ENCODE data around the gene WNT16.

The WNT16 gene

DNA sequence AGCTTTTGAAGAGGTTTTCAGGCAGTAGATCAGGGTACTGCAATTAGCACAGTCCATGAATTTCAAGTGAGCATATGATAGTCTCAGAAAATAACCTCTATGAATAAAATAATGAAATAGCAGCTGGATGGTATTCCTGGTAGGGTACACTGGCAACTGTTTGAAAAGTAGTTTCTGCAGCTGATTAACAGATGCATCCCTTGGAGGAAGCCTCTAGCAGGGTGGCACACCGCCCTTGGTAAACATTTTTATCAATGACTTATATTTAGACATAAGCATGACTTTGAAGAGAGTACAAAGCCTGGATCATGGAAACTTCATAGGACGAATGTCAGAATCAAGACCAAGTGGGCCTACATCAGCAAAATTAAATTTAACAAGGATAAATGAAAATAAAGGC, 26.8 kb downstream of the WNT16 start:
- H3K4me1 ChIP-seq (ENCODE audit: insufficient read depth, low read length, poor library complexity, severe bottlenecking): peaks cover 8% of the 10 kb centered on the region
- no peak overlapping the region for H3K9ac ChIP-seq (ENCODE audit: low read depth, low read length, poor library complexity, severe bottlenecking)
- peaks cover 26% of the 10 kb centered on the region for H3K36me3 ChIP-seq (ENCODE audit: insufficient read depth, low read length)
- H3K27me3 ChIP-seq (ENCODE audit: insufficient read depth, low read length, poor library complexity, severe bottlenecking): no peaks in the 10 kb centered on the region
- TF ChIP-seq EZH2phosphoT487 (IDR thresholded peaks at IDR 0.05; ENCODE audit: borderline replicate concordance): no peak
- TF ChIP-seq, protein P1, sequence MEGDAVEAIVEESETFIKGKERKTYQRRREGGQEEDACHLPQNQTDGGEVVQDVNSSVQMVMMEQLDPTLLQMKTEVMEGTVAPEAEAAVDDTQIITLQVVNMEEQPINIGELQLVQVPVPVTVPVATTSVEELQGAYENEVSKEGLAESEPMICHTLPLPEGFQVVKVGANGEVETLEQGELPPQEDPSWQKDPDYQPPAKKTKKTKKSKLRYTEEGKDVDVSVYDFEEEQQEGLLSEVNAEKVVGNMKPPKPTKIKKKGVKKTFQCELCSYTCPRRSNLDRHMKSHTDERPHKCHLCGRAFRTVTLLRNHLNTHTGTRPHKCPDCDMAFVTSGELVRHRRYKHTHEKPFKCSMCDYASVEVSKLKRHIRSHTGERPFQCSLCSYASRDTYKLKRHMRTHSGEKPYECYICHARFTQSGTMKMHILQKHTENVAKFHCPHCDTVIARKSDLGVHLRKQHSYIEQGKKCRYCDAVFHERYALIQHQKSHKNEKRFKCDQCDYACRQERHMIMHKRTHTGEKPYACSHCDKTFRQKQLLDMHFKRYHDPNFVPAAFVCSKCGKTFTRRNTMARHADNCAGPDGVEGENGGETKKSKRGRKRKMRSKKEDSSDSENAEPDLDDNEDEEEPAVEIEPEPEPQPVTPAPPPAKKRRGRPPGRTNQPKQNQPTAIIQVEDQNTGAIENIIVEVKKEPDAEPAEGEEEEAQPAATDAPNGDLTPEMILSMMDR (conservative IDR thresholded peaks at IDR 0.05; ENCODE audit: low read length): no peak
- no peaks in the 10 kb centered on the region for H3K9me2 ChIP-seq (replicated peaks; ENCODE audit: low read depth, low read length)
- H3K4me2 ChIP-seq (ENCODE audit: low read depth, low read length, poor library complexity, severe bottlenecking): no peak overlapping the region
- no peaks in the 10 kb centered on the region for H3F3A ChIP-seq (ENCODE audit: low read depth)
- no peaks in the 10 kb centered on the region for H3K79me2 ChIP-seq (ENCODE audit: insufficient read depth, low read length)
- H3K9me3 ChIP-seq (ENCODE audit: insufficient read depth, low read depth, low read length): no peaks in the 10 kb centered on the region
- H4K20me1 ChIP-seq (ENCODE audit: insufficient read depth, low read length, poor library complexity, severe bottlenecking): no peaks in the 10 kb centered on the region
- H3K4me3 ChIP-seq (ENCODE audit: low read length, poor library complexity, severe bottlenecking): no peak overlapping the region
- no peak overlapping the region for H2AFZ ChIP-seq (ENCODE audit: low read length)

DNA sequence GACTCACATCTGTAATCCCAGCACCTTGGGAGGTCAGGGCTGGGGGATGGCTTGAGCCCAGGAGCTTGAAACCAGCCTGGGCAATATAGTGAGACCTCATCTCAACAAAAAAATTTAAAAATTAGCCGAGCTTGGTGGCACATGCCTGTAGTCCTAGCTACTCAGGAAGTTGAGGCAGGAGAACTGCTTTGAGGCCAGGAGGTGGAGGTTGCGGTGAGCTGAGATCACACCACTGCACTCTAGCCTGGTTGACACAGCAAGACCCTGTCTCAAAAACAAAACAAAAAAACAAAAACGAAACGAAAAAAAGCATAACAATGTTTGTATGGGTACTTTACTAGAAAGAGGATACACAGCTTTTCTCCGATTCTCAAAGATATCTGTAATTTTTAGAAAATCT, 31.8 kb downstream of the WNT16 start:
- no peaks in the 10 kb centered on the region for H3K4me1 ChIP-seq (ENCODE audit: insufficient read depth, low read length, poor library complexity, severe bottlenecking)
- no peaks in the 10 kb centered on the region for H3K27me3 ChIP-seq (ENCODE audit: insufficient read depth, low read length, poor library complexity, severe bottlenecking)
- H3K79me2 ChIP-seq (ENCODE audit: insufficient read depth, low read length): no peaks in the 10 kb centered on the region
- H3K4me2 ChIP-seq (ENCODE audit: low read depth, low read length, poor library complexity, severe bottlenecking): no peak overlapping the region
- peaks cover 30% of the 10 kb centered on the region for H3K36me3 ChIP-seq (ENCODE audit: insufficient read depth, low read length)
- TF ChIP-seq, protein P1 (conservative IDR thresholded peaks at IDR 0.05; ENCODE audit: low read length): no peak
- no peak for TF ChIP-seq EZH2phosphoT487 (IDR thresholded peaks at IDR 0.05; ENCODE audit: borderline replicate concordance)
- H4K20me1 ChIP-seq (ENCODE audit: insufficient read depth, low read length, poor library complexity, severe bottlenecking): no peaks in the 10 kb centered on the region
- no peak overlapping the region for H2AFZ ChIP-seq (ENCODE audit: low read length)
- no peaks in the 10 kb centered on the region for H3K9me2 ChIP-seq (replicated peaks; ENCODE audit: low read depth, low read length)
- H3K4me3 ChIP-seq (ENCODE audit: low read length, poor library complexity, severe bottlenecking): no peak overlapping the region
- H3K9ac ChIP-seq (ENCODE audit: low read depth, low read length, poor library complexity, severe bottlenecking): no peak overlapping the region
- no peaks in the 10 kb centered on the region for H3K9me3 ChIP-seq (ENCODE audit: insufficient read depth, low read depth, low read length)
- H3F3A ChIP-seq (ENCODE audit: low read depth): no peaks in the 10 kb centered on the region

DNA sequence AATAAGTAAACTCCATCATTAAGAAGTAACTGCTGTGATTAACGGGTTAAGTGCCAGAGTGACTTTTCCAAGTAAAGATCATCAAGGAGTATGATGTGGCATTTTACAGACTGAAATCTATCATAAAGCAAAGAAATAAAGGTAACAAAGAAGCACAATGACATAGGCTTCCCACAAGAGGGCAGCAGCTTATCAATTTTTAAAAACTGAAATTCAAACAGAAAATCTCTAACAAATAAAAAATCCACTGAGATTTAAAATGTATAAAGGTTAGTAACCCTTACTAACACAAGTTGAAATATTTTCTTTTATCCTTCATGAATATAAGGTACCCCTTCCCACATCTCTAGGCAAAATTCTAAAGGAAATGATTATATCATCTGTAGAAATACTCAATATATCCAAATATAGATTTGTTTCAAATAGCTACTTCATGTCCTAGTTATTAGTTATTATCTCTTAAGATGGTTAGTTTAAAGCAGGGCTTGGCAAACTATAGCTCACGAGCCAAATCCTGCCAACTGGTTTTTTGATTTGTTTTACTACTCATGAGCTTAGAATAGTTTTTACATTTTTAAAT, 38.1 kb downstream of the WNT16 start:
- no peak overlapping the region for H3K4me2 ChIP-seq (ENCODE audit: low read depth, low read length, poor library complexity, severe bottlenecking)
- H3K4me3 ChIP-seq (ENCODE audit: low read length, poor library complexity, severe bottlenecking): no peak overlapping the region
- H3K36me3 ChIP-seq (ENCODE audit: insufficient read depth, low read length): peaks cover 15% of the 10 kb centered on the region; the same call in 1 of the 2 replicates
- H3K4me1 ChIP-seq (ENCODE audit: insufficient read depth, low read length, poor library complexity, severe bottlenecking): peaks cover 11% of the 10 kb centered on the region
- TF ChIP-seq, protein P1 (conservative IDR thresholded peaks at IDR 0.05; ENCODE audit: low read length): peak; percentile 88
- TF ChIP-seq EZH2phosphoT487 (IDR thresholded peaks at IDR 0.05; ENCODE audit: borderline replicate concordance): no peak
- H3K79me2 ChIP-seq (ENCODE audit: insufficient read depth, low read length): no peaks in the 10 kb centered on the region
- no peak overlapping the region for H3K9ac ChIP-seq (ENCODE audit: low read depth, low read length, poor library complexity, severe bottlenecking)
- H3F3A ChIP-seq (ENCODE audit: low read depth): no peaks in the 10 kb centered on the region
- no peaks in the 10 kb centered on the region for H3K9me2 ChIP-seq (replicated peaks; ENCODE audit: low read depth, low read length)
- peaks cover 3% of the 10 kb centered on the region for H4K20me1 ChIP-seq (ENCODE audit: insufficient read depth, low read length, poor library complexity, severe bottlenecking)
- no peaks in the 10 kb centered on the region for H3K27me3 ChIP-seq (ENCODE audit: insufficient read depth, low read length, poor library complexity, severe bottlenecking)
- H2AFZ ChIP-seq (ENCODE audit: low read length): no peak overlapping the region
- no peaks in the 10 kb centered on the region for H3K9me3 ChIP-seq (ENCODE audit: insufficient read depth, low read depth, low read length)

All from Loucy (cell line).